GM19452 (cell line): ENCODE data around the gene RPL18.
A peak's percentile ranks its signal among the peaks of the same experiment; 100 is the strongest.

ENCODE experiments used
- ATAC-seq: cut with Tn5 transposase; IDR thresholded peaks from one replicate; pipeline ENCODE4 v1.9.1; 2021; ENCODE audit not compliant: unreplicated experiment

The RPL18 gene

GRCh38 chr19:48630296-48631063 is 11.5 kb upstream of the RPL18 start:
- no peak for ATAC-seq

- no peak for ATAC-seq
Measured at GRCh38 chr19:48629599-48630295, 10.8 kb upstream of the RPL18 start.

- no peak for ATAC-seq
Measured at GRCh38 chr19:48629297-48629598, 10.3 kb upstream of the RPL18 start.

- no peak for ATAC-seq
Measured at GRCh38 chr19:48628486-48629296, 9.7 kb upstream of the RPL18 start.

- no peak for ATAC-seq
Measured at GRCh38 chr19:48627865-48628314, 8.9 kb upstream of the RPL18 start.

- ATAC-seq, result no peak
Measured at GRCh38 chr19:48627201-48627864, 8.4 kb upstream of the RPL18 start.

- ATAC-seq, result no peak
Measured at GRCh38 chr19:48625891-48626327, 6.9 kb upstream of the RPL18 start.

- ATAC-seq, result no peak
Measured at GRCh38 chr19:48624791-48625723, 6.1 kb upstream of the RPL18 start.

- ATAC-seq, result peak; percentile 54
Measured at GRCh38 chr19:48624067-48624594, 5.2 kb upstream of the RPL18 start.

- ATAC-seq, result no peak
Measured at GRCh38 chr19:48623556-48624066, 4.6 kb upstream of the RPL18 start.

GRCh38 chr19:48619692-48620585 is 961 bp upstream of the RPL18 start:
- ATAC-seq, result no peak

- ATAC-seq, result no peak
Measured at GRCh38 chr19:48618278-48618915, 581 bp downstream of the RPL18 start.

- no peak for ATAC-seq
Measured at GRCh38 chr19:48617146-48617937, 1.6 kb downstream of the RPL18 start.

GRCh38 chr19:48616491-48617056 is 2.4 kb downstream of the RPL18 start:
- ATAC-seq, result no peak

GRCh38 chr19:48616041-48616436 is 2.9 kb downstream of the RPL18 start:
- no peak for ATAC-seq

- ATAC-seq, result no peak
Measured at GRCh38 chr19:48615231-48616040, 3.5 kb downstream of the RPL18 start.
